HG03575 (cell line): ENCODE data around the gene USP43.

ENCODE experiments used
- ATAC-seq: cut with Tn5 transposase; IDR thresholded peaks from one replicate; pipeline ENCODE4 v1.9.1; 2021; ENCODE audit not compliant: unreplicated experiment, insufficient number of reproducible peaks, low FRiP score; ENCODE audit errors: extremely low read depth

The USP43 gene

DNA sequence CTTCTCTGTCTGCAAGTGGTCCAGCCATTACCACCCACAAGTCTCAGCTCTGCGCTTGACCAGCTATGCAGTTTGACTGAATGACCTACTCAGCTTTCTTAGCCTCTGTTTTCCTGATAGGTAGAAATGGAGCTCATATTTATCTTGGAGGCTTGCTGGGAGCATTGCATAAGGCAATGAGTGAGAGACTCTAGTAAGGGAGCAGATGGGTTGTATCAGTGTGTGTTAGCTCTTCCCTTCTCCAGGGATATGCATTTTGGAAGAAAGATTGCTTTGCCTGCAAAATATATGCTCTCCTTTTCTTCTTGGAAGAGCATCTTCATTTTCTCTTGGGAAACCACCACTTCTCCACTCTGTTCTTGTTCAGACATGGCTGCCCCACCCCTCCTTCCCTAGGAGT lies 120.0 kb downstream of the USP43 start:
- ATAC-seq = no peak

DNA sequence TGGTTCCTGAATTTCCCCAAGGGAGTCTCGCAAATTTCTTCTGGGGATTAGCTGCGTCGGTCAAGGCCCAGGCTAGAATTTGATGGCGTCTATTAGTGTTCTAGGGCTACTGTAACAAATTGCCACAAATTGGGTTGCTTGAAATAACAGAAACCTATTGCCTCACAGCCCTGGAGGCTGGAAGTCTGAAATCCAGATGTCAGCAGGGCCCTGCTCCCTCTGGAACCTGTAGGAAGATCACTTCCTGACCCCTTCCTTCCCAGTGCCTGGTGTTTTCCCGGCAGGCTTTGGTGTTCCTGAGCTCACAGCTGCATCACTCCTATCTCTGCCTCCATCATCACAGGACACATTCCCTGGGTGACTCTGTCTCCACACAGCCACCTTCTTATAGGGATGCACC lies 121.7 kb downstream of the USP43 start:
- no peak for ATAC-seq

DNA sequence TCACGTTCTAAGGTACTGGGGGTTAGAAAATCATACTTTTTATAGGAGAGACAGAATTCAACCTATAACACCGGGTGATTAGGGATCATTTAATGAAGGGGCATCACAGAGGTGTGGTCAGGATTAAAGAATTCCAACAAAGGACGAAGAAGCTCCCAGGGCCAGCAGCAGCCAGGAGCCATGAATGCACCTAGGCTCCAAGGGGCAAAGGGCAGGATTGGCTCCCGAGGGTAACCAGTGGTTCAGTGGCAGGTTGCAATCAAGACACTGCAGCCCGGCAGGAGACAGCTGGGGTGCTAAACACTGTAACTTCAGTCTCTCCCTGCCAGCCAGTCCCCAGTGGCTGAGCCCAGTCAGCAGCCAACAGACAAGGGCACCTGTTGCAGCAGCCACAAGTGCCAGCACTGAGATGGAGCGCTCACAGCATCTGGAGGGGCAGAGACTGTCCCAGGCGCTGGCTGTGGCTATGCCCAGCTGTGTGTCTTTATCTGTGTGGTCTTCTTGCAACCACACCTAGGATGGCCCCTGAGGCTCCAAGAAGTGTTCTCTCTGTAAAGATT lies 122.2 kb downstream of the USP43 start:
- no peak for ATAC-seq

DNA sequence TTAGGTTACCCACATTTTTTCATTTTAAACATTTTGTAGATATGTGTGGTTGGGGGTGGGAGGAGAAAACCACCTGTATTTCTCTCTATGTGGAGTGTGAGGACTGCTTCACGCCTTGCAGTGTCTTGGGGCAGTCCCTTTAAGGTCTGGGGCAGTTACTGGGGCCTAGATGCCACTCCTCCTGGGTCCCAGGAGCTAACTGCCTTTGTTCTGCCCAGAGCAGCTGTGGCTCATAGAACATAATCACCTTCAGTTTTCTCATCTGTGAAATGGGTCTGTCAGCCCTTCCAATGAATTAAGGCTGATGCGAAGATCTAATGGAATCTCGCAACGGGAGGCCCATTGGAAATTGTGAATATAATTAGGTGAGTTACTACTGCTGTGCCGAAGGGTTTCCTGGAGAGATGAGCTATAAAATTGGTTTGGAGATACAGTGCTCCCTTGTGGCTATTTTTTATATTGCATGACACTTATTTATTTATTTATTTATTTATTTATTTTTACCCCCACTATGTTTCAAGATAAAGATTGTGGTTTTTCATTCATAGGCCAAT lies 123.1 kb downstream of the USP43 start:
- ATAC-seq = no peak

DNA sequence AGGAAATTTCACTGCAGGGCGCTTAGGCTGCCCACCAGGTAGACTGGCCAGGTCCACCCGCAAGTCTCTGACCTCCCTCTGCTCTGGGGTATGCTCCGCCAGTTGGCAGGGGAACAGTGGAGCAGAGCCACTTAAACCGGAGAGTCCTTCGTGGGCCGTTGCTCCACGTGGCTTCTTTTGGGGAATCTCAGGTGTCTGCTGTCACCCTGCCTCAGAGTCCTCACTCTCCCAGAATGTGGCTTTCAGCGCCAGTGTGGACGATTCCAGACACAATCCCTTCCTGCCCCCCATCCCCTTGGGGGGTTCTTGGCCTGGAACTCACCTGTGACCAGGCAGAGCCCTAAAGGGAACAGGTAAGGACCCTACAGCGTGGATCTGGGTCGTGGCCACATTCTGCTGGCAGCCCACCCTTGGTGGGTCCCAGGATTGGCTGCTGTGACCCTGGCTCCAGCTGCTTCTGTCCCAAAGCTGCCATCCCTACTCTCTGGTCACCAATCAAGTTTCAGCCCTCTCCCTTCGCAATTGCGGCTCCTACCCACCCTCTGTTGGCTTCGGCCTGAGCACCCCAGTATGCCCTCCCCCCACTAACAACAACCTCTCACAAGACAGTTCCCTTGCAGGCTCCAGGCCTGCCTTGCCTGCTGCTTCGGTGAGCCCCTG lies 123.8 kb downstream of the USP43 start:
- ATAC-seq = no peak

DNA sequence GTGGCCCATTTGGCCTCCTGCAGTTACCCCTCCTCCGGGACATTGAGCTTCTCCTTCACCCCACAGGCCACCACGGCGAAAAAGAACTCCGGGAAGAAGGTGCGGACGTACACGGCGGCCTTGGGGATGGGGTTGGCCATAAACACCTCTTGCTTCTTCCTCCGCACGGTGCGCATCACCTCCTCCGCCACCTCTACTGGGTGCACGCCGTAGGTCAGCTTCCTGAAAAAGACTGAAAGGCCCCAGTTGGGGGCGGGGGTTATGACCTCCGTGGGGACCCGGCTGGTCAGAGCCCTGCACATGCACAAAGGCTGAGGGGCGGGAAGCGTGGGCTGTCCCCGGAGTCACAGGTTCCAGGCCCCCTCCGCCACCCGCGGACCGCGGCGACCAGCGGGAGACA lies 126.1 kb downstream of the USP43 start:
- no peak for ATAC-seq

DNA sequence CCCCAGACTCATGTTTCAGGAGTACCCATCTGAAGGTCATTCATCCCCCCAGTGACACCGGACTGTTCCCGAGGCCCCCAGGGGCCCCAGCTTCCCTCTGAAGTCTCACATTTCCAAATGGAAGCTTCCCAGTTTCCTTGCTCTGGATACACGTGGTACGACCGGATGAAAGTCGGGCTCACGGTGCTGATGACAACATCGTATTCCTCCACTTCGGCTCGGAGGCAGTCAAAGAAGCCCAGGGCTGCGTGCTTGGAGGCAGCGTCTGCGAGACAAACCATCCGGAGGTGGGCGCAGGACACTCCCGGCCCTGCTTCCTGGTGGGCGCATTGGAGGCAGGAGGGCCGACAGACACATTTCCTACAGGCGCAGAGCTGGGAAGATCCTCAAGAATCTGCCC lies 127.3 kb downstream of the USP43 start:
- ATAC-seq = no peak

DNA sequence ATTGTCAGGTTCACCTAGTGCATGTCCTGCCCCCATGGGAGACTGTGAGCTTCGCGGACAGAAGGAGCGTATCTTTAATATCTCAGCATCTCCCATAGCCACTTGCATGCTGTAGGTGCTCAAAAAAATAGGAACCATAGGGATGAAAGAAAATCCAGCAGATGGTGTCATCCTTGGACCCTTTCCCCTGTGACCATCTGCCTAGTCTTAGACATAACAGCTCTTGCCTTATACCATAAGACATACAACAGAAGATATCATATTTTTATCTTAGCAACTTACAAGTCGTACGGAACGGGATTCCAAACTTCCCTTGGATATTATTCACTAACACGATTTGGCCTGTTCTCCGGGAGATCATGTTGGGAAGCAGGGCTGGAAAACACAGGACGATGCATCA lies 131.6 kb downstream of the USP43 start:
- ATAC-seq = no peak
